GM21423 (cell line): ENCODE measurements around the gene TNKS1BP1.

Source experiments
- ATAC-seq: cut with Tn5 transposase; IDR thresholded peaks from one replicate; pipeline ENCODE4 v1.9.1; 2021; ENCODE audit warnings: mild to moderate bottlenecking, moderate library complexity; ENCODE audit not compliant: unreplicated experiment

The TNKS1BP1 gene

GRCh38 chr11:57335023-57335342, 10.2 kb upstream of the TNKS1BP1 start:
- no peak for ATAC-seq

- ATAC-seq = no peak
Measured at GRCh38 chr11:57332694-57333440, 8.1 kb upstream of the TNKS1BP1 start.

- ATAC-seq = no peak
Measured at GRCh38 chr11:57331720-57332119, 7.0 kb upstream of the TNKS1BP1 start.

- ATAC-seq = no peak
Measured at GRCh38 chr11:57330029-57330428, 5.3 kb upstream of the TNKS1BP1 start.

- no peak for ATAC-seq
Measured at GRCh38 chr11:57327721-57328120, 3.0 kb upstream of the TNKS1BP1 start.

- ATAC-seq = no peak
Measured at GRCh38 chr11:57325735-57326048, 940 bp upstream of the TNKS1BP1 start.

GRCh38 chr11:57324154-57324885, 432 bp downstream of the TNKS1BP1 start:
- ATAC-seq = no peak

GRCh38 chr11:57323855-57324153, 948 bp downstream of the TNKS1BP1 start:
- ATAC-seq = no peak

- no peak for ATAC-seq
Measured at GRCh38 chr11:57323167-57323854, 1.4 kb downstream of the TNKS1BP1 start.

GRCh38 chr11:57322256-57323166, 2.2 kb downstream of the TNKS1BP1 start:
- ATAC-seq = no peak

- no peak for ATAC-seq
Measured at GRCh38 chr11:57321388-57322255, 3.1 kb downstream of the TNKS1BP1 start.

- ATAC-seq = no peak
Measured at GRCh38 chr11:57320719-57321387, 3.9 kb downstream of the TNKS1BP1 start.

GRCh38 chr11:57320067-57320718, 4.6 kb downstream of the TNKS1BP1 start:
- no peak for ATAC-seq

- ATAC-seq = no peak
Measured at GRCh38 chr11:57318178-57318577, 6.6 kb downstream of the TNKS1BP1 start.

GRCh38 chr11:57316017-57316416, 8.7 kb downstream of the TNKS1BP1 start:
- ATAC-seq = no peak

- no peak for ATAC-seq
Measured at GRCh38 chr11:57315491-57315890, 9.3 kb downstream of the TNKS1BP1 start.

GRCh38 chr11:57314221-57314973, 10.4 kb downstream of the TNKS1BP1 start:
- no peak for ATAC-seq

GRCh38 chr11:57313788-57314135, 11.0 kb downstream of the TNKS1BP1 start:
- no peak for ATAC-seq
